HuH-7 (cell line): ENCODE results near the gene BNIP3.
A peak's percentile ranks its signal among the peaks of the same experiment; 100 is the strongest.

ENCODE experiments used
- DNase-seq: peaks from one replicate; pipeline ENCODE4 v3.0.0; 2011; ENCODE audit warnings: low spot score

Gene BNIP3

DNA sequence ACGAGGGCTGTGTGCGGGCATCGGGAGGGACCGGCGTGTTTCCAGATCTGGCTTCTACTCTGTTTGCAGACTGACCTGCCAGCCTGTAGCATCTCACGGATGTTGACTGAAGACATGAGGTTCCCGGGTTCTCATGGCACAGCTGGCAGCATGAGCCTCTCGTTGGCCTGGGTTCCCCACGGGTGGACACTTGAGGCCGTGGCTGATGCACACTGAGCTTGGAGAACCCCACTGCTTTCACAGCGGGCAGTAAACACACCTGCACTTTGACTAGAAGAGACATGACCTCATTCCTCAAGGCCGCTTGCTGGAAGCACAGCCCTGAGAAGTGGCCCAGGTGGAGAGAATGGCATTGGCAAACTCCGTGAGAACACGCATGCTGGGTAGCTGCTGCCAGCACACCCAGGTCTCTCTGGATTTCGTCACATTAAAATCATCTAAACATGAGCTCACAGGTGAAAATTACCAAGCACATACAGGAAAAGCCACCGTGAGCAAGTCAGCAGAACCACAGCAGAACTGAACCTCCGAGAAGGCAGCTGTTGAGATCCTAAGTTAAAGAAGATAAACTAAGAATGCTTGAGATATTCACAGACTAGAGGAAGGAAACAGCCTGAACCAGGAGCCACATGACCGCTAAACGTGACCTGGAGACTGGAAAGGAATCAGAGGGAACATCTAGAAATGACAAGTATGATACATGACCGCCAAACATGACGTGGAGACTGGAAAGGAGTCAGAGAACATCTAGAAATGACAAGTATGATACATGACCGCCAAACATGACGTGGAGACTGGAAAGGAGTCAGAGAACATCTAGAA, 32.5 kb downstream of the BNIP3 start:
- no peak for DNase-seq

DNA sequence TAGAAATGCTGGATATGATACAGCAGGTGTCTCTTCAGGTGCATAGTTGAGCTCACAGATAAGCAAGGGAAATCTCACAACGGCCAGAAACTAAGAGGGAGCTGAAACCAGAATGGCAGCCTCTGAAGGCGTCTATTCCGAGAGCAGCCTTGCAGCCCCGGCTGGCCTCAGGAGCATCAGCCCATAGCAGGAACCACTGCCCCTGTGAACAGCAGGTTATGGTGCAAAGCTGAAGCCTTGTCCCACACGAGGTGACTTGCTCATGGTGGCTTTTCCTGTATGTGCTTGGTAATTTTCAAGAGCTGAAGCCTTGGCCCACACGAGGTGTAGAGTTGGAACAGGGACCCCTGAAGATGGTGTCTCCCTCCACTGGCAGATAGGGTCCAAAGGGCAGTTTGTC, 33.2 kb downstream of the BNIP3 start:
- DNase-seq: no peak

DNA sequence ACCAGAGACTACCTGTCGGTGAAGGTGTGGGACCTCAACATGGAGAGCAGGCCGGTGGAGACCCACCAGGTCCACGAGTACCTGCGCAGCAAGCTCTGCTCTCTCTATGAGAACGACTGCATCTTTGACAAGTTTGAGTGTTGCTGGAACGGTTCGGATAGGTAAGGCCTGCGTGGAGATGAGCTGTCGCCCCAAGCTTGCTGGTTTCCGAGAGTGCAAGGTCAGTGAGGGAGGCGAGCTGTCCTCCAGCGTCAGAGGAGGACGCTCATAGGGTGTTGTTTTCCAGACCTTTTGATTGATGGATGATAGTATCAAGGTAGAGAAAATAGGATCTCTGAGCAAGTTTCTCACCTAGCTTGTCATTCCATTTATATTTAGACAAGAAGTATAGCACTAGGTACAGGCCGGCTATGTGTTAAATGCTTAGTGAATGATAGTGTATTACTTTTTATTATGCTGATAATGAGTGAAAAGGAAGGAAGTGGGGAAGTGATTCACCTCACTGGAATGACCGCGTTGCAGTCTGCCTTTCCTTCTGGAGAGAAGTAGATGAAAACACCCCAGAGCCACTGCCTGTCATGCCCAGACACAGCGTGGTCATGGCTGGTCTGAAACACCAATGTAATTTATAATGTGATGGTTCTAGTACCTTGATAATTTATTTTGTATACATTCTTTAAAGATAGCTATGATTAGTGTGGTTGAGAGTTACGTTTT, 33.9 kb downstream of the BNIP3 start:
- no peak for DNase-seq

DNA sequence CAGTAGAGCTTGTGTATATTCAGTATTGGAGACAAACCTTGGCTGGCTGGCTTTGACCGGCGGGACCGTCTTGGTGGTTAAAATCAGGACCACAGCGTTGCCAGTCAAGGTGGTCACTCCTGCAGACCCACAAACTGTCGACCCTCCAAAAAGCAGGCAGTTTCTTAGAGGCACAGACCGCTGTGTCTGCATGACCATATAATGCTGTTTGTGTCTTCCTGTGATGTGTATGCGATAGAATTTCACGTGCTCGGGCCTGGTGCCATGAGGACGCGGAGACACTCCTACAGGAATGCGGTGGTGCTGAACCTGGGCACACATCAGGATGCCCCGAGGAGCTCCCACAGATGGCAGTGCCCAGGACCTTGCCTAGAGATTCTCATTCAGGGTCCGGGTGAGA, 34.8 kb downstream of the BNIP3 start:
- no peak for DNase-seq

DNA sequence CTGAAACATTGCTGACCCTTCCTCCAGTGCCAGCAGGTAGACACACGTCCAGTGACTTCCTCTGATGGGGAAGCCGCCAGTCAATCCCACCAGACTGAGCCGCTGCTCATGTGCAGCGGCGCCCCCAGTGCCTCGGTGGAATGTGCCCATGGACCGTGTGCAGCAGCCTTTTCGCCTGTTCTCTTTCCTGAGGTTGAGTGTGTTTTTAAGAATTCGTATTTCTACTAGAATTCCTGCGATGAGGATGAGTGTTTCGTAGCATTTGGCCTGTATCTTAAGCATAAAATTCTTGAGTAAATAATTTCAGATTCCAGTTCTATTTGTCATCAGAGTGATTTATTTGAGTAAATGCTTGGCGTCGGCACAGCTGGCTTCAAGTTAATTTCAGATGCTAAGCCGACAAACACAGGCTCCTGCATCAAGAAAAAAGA, 35.4 kb downstream of the BNIP3 start:
- DNase-seq: no peak

DNA sequence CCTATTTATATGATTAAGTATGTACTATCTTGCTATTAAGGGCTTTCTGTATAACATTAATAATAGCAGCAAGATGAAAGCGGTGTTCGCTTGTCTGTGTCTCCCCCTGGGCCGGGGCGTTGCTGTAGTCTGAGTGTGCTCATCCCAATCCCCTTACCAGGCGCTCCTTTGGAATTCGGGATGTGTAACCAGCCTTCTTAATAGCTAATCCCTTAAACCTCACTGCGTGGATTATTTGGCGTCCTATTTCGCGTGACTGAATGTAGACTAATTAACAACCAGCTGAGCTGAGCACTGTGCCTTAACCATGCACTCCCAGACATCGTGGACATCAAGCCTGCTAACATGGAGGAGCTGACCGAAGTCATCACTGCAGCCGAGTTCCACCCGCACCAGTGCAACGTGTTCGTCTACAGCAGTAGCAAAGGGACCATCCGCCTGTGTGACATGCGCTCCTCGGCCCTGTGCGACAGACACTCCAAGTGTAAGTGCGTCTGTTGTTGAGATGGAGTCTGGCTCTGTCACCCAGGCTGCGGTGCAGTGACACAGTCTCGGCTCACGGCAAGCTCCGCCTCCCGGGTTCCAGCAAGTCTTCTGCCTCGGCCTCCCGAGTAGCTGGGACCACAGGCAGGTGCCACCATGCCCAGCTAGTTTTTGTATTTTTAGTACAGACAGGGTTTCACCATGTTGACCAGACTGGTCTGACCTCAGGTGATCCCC, 36.6 kb downstream of the BNIP3 start:
- DNase-seq: no peak

DNA sequence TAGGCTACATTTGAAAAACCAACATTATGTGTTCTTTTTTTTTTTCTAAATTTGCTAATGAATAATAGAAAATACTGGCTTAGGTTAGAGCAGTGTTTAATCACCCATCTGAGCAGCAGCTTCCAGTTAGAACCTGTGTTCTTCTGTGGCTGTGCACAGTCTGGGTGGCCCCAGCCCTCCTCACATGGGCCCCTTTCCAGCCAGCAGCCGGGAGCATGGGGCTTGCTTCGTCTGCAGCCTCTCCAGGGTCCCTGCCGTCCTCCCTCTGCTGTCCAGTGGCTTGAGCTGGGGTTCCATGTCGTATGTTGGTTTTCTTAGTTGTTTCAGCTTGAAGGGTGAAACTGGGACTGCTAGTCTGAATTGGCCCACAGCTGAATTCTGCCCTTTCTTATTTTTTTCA, 37.3 kb downstream of the BNIP3 start:
- DNase-seq: no peak

DNA sequence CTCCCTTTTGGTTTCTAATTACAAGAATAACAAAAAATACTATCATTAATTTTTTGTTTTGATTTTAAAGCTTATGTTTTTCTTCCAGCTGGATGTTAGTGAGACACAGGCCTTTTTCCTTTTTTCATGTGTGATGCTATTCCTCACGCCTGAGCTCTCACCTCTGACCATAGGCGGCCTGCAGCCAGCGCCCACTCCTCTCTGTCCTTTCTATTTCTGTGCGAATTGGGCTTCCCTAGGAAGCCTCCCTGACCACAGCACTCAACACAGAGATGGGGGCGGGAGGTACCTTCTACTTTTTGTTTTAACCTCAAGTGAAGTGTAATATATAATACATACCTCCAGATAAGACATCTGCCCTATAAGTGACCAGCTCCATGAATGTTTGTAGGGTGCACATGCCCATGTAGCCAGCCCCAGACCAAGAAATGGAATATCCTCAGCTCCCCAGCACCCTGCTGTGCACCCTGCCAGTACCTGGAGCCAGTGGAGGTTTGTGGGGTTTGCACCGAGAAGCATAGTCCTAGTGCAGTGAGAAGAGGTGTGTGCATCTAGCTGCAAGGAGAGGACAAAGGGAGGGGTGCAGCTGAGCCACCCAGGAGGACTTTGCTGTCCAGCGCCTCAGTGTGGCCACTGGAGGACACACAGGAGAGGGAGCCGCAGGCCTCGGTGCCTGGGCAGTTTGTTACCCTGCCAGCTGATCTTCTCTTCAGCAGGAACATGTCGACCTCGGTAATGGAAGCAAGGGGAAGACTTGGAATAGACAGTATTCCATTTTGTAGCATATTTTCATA, 38.5 kb downstream of the BNIP3 start:
- peak; percentile 74 for DNase-seq

DNA sequence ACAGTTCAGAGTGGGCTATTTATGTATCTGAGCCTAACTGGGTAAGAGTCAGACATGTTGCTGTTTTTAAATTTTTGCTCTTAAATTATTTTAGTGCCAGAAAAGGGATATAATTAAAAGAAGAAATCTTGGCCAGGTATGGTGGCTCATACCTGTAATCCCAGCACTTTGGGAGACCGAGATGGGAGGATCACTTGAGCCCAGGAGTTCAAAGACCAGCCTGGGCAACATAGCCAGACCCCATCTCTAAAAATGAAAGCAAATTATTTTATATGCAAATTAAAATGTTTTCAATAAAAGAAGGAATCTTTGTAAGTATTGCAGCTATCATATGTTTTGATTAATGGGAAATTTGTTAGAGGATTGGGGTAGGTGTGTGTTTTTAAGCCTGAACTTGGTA, 39.3 kb downstream of the BNIP3 start:
- no peak for DNase-seq

DNA sequence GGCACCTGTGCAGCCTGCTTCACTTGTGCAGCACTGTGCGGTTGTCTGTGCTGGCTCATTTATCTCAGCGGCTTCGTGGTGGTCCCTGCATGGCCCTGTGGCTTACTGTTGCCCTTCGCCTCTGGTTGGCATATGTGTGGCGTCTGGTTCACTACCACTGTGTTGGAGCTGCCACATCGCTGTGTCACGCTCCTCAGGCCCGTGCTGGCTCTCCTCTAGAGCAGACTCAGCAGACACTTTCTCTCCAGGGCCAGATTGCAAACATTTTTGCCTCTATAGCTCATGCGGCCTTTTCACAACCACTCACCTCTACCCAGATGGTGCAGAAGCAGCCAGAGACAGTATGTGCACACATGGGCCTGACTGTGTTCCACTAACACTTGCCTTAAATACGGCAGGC, 43.0 kb downstream of the BNIP3 start:
- no peak for DNase-seq

DNA sequence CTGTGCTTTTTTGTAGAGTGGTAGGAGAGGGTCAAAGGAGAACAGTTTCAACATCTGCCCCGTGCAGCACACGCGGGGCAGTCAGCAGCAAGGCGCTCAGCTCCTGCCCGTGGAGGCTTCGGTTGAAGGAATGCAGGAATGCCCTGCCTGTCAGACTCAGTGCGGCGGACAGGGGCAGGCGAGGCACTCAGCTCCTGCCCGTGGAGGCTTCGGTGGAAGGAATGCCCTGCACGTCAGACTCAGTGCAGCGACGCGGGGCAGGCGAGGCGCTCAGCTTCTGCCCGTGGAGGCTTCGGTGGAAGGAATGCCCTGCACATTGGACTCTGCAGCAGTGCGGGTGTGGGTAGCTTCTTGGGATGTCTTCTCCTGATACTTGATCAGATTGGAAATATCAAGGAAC, 43.9 kb downstream of the BNIP3 start:
- no peak for DNase-seq

DNA sequence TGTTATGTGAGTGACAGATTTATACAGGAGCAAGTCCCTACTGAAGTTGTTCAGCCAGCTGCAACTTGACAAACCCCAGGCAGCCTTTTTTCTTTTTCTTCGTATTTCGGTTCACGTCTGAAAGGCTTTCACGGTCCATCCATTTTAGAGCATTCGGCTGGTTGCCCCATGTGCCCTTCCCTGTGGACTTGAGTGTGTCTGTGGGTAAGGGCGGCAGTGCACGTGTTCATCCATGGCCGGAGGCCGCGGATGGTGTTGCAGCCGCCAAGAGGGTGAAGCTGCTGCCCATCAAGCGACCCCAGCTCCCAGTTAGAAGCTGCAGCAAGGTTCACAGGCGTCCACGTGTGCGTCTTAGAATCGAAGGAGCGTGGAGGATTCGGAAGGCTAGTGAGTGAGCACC, 45.0 kb downstream of the BNIP3 start:
- DNase-seq: no peak

DNA sequence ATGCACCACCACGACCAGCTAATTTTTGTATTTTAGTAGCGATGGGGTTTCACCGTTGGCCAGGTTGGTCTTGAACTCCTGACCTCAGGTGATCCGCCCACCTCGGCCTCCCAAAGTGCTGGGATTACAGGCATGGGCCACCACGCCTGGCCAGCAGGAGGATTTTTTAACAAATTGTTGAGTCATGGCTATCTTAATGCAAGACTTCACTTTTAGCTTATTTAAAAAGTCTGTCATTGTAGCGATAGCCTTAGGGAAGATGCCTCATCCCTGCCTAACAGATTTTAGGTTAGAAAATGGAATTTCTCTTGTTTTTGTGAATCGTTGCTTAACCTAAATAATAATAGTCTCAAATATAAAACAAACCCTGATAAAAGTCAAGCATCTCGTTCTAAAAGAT, 45.4 kb downstream of the BNIP3 start:
- no peak for DNase-seq

DNA sequence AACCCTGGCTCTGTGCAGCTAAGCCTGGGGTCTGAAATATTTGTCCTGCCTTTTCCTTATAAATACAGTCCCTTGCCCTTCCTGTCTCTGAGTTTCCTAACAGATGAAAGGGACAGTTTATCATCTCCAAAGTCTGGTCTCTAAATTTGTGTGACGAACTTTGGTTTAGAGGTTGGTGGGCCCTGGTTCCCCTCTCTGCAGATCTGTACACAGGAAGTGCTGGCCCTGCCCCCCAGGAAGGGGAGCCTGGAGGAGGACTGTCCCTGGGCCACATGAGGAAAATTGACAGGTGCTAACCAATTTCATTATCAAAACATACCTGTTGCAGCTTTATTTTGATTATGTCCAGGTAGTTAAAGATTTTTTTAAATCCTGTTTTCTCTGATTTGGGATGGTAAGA, 46.5 kb downstream of the BNIP3 start:
- DNase-seq: no peak

DNA sequence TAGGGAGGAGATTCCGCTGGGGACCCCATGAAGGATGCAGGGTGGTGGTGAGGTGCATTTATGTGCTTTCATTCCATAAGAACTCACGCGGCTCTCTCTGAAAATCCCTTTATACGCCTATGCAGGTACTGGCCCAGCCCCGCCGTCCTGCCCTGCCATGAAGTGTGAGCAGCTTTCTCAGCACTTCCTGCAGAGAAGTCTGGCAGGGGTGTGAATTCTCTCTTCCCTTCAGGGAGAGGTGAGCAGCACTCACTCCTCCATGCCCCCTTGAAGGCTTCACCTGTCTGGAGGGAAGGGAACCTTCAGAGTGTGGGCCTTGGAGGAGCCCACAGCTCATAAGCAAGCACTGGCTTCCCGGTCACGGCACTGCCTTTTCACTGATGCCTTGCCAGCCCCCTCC, 47.0 kb downstream of the BNIP3 start:
- DNase-seq: no peak

DNA sequence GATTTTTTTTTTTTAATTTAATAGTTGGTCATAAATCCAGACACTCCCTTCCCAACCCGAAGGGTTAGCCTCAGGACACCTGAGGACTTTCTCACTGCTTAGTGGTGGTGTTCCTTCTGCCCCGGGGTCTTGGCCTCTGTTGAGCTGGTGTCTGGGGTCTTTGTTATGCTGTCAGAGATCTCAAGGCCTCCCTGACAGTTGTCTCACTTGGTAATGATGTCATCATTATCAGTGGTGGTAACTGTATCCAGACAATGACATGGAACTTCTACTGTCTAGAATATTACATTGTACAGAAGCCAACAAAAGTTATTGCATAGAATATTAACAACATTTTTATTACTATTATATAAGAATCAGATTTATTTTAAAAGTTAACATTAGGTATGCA, 48.0 kb downstream of the BNIP3 start:
- DNase-seq: no peak

DNA sequence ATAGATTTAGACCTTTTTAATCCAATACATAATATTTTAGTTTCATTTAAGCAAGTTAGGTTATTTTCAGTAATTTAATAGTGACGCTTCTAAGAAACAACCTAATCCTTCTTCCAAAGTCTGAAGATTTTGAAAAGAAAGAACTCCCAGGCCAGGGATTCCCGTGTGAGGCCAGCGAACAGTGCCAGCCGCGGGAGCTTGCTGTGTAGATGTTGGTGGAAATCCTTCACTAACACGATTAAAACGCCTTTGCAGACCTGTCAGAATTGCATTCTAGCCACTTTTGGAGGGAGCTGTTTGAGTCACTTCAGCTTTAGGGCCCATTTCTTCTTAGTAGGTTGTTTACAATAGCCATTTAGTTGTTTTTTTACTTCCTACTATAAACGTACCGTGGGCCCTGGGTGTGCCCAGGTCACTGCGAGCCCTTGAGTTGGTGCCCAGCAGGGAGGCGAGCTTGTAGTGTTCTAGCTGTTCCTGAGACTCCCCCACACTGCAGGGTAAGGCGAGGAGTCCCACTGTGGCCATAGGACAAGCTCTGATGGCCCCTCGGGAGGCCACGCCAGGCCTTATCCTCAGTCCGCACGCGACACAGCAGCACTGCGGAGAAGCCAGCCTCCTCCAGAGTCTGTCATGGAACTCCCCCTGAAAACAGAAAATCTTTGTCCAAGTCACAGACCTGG, 48.6 kb downstream of the BNIP3 start:
- no peak for DNase-seq

DNA sequence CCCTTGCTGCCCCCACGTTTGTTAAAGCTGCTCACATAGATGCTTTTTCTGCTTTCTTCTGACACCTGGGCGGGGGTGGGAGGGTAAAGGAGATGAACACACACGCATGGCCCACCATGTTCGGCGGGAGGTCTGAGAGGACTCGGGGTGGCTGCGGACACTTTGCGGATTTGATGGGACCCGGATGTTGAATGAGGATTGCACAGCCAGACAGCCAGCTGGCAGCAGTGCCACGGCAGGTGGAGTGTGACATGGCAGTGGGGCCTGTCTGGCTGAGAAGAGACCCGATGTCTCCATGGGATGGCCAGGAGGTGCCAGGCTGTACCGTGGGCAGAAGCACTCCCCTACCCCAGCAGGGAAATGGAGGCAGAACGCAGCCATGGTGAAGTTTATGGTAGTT, 49.7 kb downstream of the BNIP3 start:
- no peak for DNase-seq

DNA sequence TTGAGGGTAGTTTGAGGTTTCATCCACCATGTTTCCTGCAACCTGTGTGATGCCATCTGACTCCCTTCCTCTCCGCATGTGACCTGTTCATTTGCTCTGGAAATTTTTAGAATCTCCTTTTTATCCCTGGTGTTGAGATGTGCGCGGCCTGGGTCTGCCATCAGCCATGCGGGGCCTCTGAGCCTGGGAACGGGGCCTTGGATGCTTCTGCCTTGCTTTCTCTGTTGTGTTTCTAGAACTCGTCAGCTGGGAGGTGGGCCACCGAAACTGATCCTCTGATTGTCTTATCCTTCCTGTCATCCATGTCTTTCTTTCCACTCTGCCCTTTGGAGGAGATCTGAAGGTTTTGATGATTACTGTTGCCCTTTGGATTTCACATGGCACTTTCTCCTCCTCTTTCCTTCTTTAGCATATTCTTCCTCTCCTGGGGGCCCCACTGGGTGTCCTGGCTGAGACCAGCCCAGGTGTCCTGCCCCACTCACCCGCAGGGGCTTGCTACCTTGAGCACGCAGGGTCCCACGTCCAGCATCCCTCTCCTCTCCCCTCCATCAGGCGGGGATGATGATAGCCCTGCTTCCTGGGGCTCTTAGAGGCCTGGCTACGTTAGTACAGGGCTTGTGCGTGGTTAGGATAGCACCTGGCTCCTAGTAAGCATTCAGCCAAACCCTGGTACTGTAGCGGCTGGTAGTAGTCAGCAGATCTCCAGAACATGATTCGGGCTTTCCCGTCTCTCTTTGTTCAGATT, 51.0 kb downstream of the BNIP3 start:
- DNase-seq: no peak

DNA sequence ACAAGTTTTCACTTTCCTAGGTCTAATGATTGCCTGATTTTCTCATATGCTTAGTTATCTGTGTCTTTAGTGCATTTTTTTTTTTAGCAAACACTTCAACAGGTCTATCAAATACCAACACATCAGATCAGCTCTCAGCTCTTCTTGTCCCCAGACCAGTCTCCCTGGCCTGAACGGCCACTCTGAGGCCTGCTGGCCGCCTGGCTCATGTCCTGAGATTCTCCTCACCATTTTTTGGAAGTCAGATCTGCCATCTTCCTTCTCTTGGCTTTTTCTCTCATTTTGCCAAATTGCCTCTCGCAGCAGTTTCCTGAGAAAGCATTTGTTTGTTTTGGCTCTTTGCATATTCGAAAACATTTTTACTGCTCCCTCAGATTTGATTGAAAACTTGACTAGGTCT, 51.6 kb downstream of the BNIP3 start:
- DNase-seq: no peak
